HG03066 (cell line): ENCODE results near the gene SPATA19.

Experiments
- ATAC-seq: cut with Tn5 transposase; IDR thresholded peaks from one replicate; pipeline ENCODE4 v1.9.1; 2021; ENCODE audit warnings: low read depth; ENCODE audit not compliant: unreplicated experiment

Gene SPATA19

DNA sequence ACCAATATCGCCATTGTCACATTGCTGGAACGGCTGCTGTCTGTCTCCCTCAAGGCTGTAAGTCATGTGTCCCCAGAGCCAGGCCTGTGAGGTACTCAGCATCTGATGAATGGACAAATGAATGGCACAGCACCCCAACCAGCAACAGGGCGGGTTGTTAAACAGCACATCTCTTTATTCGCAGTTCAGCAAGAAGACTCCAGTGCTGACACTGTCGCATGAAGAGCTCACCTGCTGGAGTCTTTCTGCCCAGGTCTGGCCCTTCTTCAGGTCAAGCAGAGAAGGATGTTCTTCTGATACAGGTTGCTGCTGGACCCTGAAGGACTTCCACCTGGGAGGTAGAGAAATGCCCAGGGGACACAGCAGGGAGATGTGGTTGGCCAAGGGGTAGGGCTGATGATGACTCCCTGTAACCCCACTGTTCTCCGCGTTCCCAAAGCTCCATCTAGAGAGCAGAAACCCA is 4.8 kb downstream of the SPATA19 start:
- ATAC-seq, result no peak

GRCh38 chr11:133835593-133836548 is 9.4 kb downstream of the SPATA19 start:
- ATAC-seq, result no peak

DNA sequence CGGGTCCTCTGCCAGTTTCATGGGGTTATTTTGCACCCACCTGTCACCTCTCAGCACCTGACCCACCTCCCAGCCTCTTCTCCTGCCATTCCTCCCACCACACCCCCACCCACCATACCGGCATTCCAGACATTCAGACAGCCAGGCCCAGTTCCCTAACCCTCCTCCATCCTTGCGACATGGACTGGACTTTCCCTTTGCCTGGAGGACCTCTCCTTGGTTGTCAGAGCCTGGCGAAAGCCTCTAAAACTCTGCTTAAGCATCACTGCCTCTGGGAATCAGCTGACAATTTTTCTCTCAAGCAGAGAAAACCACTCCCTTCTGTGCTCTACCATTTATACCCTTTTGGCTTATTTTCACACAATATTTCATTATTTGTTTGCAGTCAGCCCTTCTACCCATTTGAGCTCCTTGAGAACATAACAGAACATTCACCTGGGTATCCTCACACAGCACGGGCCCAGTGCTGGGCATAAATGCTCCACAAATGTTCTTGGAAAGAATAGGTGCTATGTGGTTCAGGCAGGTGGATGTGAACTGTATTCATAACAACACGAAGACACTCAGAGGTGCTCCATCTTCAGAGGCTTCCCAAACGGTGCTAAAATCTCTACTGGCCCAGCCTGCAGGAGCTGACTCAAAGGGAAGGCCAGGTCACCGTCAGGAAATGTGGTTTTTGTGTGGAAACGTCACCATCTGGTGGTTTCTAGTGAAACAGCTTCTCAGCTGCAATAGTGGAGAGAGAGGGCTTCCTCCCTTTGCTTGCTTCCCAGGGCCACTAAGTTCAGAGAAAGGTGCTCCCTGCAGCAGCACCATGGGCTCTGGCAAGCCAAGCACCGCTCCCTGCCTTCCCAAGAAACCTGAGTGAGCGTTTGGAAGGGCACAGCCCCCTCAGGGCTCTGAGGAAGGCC is 10.4 kb downstream of the SPATA19 start:
- peak; percentile 83 for ATAC-seq

DNA sequence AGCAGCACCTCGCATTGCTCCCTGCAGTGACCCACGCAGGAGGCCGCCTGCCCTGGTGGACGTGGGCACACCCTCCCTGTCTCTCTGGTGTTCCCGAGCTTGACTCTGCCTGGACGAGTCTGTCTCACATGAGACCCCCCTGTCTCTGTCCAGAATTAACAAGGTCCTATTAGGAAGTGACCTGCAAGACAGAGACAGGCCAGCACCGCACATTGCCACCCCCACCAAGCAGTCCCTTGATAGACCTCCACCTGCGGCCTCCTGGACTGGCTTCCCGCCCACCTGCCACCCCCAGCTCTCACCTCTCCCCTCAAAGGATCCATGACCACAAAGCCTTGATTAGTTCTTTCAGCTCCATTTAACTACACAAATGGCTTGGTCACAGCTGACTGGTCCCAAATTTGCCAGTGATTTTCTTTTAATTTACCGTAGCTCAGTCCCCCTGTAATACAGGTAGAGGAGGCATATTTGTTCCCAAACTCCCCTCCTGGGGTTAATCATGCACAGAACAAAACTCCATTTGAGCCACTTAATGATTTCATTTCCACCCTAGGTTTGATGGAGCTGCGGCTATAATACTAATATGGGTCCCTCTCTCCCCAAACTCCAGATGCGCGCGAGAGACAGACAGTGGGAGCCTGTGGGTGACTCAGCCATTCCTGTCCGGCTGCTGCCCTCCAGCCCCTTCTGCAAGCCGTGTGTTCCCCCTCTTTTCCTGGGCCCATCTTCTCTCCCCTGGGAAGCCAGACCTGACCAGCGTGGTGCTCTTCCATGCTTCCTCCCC is 11.2 kb downstream of the SPATA19 start:
- no peak for ATAC-seq

DNA sequence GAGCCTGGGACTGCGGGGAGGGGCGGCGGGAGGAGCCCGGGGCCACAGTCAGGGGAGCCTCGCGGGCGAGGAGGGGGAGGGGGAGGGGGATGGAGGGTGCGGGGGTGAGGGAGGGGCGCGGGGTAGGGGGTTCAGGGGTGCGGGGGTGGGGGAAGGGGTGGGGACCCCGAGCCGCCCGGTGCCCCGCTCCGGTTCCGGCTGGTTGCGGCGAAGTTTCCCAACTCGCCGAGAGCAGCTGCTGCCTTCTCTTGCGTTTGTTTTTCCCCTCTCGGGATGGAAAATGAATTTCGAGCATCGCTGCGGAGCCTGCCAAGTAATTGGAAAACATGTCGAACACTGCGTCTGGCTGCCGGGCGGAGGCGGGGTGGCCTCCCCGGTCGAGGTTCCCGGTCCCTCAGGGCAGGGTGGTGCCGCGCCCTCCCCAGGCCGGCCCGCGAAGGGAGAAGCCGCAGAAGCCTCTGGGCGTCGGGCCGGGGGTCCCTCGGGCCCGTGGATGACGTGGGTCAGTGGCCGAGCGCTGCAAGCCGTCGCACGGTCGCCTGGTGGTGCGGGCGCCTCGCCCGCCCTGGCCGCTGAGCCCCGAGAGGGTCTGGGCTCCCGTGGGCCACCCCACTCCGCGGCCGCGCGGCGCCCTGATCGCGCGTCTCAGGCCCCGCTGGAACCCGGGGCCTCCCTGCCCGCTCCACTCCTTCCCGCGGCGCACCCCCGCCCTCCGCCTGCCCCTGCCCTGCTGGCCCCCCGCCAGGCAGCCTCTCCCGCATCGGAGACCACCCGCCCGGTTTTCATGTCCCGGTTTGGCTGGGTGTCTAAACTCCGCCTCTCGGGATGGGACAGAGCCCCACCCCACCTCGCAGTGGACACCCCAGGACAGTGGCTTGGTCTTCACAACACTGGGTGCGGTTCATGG is 12.1 kb downstream of the SPATA19 start:
- ATAC-seq, result no peak

GRCh38 chr11:133832096-133832990 is 13.0 kb downstream of the SPATA19 start:
- no peak for ATAC-seq

DNA sequence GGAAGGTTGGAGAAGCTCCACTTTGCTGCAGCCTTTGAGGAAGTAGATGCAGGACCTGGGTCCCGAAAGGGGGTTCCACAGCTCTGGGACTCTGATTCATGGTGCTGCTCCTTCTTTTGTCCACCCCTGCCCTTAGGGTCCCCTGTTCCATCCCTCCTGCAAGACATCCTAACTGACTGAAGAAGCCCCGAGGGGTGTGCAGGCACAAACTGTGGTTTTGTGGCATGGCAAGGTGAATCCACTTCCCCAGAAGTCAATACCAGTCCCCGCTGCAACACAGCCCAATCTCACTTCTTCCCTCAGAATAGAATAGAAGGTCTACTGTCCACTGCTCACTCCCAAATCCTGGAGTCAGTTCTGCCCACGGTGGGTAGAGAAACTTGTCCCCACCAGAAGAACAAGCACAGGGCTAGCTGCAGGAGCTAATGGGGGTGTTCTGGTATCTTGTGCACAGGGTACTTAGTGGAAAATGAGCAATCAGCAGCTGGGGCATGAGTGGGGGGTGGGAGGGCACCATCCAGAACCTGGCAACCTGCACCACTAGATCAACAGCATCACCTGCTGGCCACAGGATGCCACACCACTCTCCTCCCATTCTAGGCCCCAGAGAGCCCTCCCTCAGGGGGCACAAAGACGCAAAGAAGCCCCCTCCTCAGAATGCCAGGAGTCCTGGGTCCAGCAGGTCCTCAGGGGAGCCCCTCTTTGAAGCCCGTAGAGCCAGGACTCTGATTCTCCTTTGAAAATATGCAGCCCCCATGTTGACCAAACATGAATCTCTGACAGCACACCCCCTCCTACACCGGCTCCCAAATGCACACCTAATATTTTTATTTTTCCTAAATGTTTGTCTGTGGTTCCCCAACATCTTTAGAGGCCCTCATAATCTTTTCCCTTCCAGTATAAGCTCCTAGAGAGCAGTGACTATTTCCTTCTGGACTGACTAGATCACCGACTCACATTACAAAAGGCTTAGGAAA is 14.1 kb downstream of the SPATA19 start:
- ATAC-seq, result no peak

GRCh38 chr11:133829566-133829965 is 15.7 kb downstream of the SPATA19 start:
- no peak for ATAC-seq

GRCh38 chr11:133828871-133829270 is 16.4 kb downstream of the SPATA19 start:
- ATAC-seq, result no peak

DNA sequence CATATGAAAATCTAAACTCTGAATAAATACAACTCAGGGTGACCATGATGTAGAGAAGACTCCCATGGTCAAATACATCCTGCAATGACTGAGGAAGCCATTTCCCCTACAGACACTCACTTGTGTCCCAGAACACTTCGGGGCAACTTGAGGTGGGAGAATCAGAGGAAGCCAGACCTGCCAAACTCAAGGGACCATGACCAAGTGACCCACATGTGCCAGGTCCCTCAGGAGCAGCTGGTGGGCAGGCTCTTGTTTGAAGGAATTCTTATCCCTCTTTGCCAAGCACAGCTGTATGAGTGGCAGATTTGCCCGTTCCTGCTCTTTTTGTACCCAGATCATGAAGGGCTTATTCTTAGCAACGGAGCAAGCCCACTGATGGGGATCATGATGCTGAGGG is 17.8 kb downstream of the SPATA19 start:
- ATAC-seq, result no peak

DNA sequence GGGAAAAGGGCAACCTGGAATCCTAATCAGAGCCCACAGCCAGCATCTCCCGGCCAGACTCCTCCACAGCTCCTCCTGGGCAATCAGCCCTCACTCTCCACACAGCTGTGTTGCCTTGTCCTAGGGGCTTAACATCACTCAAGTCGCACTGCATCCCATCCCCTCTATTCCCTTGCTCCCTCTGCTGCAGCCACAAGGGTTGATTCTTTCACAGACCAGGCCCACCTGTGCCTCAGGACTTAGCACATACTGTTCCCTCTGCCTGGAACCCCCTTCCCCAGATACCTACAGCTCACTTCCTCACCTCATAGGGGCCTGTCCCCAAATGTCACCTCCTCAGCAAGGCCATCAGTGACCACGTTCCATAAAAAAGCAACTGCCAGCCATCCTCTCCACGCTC is 18.4 kb downstream of the SPATA19 start:
- ATAC-seq, result no peak

- ATAC-seq, result no peak
Observed at GRCh38 chr11:133825666-133826065, 19.6 kb downstream of the SPATA19 start.

- no peak for ATAC-seq
Observed at GRCh38 chr11:133825156-133825555, 20.2 kb downstream of the SPATA19 start.

- ATAC-seq, result no peak
Observed at GRCh38 chr11:133824593-133824992, 20.7 kb downstream of the SPATA19 start.

- no peak for ATAC-seq
Observed at GRCh38 chr11:133823614-133824013, 21.7 kb downstream of the SPATA19 start.

- ATAC-seq, result no peak
Observed at GRCh38 chr11:133823211-133823610, 22.1 kb downstream of the SPATA19 start.

- no peak for ATAC-seq
Observed at GRCh38 chr11:133821776-133822175, 23.5 kb downstream of the SPATA19 start.
